Measurements from ENCODE around the gene ANXA11.

DNA sequence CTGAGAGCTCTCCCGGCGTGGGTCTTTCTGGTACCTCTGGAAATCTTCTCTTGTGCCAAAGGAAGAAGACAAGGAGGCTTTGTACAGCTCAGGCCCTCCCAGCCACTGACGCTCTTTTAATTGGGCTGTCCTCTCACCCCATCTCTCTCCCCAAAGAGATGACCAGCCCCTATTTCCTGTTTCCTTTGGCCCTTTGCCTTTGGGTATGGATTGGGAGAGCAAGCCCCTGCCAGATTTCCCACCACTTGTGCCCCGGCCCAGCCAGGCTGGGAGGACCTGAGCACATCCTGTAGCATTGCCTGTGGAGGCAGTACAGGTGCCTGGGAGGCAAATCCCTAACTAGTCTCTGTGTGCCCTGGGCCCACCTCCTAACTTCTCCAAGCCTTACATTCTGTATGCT lies 78.5 kb downstream of the ANXA11 start:
- TF ChIP-seq MAFK (IDR thresholded peaks at IDR 0.05; ENCODE audit: partially characterized antibody) (no peak), MYC (IDR thresholded peaks at IDR 0.05; ENCODE audit: borderline replicate concordance, low read length) (no peak), ESRRA (IDR thresholded peaks at IDR 0.05; ENCODE audit: borderline replicate concordance, low read length) (no peak), MAZ (IDR thresholded peaks at IDR 0.05; ENCODE audit: borderline replicate concordance, low read depth, low read length) (no peak), NFE2L2 (conservative IDR thresholded peaks at IDR 0.05; ENCODE audit: low read length) (no peak), RARB (CRISPR knock-in tag; IDR thresholded peaks at IDR 0.05) (no peak), CBX2 (IDR thresholded peaks at IDR 0.05; ENCODE audit: borderline replicate concordance, low read depth) (no peak), EHMT2 (IDR thresholded peaks at IDR 0.05; ENCODE audit: low read depth) (no peak), POLR2A (IDR thresholded peaks at IDR 0.05; ENCODE audit: low read length) (no peak), EP300 (IDR thresholded peaks at IDR 0.05) (no peak)
- TF ChIP-seq, protein P1, sequence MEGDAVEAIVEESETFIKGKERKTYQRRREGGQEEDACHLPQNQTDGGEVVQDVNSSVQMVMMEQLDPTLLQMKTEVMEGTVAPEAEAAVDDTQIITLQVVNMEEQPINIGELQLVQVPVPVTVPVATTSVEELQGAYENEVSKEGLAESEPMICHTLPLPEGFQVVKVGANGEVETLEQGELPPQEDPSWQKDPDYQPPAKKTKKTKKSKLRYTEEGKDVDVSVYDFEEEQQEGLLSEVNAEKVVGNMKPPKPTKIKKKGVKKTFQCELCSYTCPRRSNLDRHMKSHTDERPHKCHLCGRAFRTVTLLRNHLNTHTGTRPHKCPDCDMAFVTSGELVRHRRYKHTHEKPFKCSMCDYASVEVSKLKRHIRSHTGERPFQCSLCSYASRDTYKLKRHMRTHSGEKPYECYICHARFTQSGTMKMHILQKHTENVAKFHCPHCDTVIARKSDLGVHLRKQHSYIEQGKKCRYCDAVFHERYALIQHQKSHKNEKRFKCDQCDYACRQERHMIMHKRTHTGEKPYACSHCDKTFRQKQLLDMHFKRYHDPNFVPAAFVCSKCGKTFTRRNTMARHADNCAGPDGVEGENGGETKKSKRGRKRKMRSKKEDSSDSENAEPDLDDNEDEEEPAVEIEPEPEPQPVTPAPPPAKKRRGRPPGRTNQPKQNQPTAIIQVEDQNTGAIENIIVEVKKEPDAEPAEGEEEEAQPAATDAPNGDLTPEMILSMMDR (IDR thresholded peaks at IDR 0.05) = no peak
- TF ChIP-seq, protein P2, sequence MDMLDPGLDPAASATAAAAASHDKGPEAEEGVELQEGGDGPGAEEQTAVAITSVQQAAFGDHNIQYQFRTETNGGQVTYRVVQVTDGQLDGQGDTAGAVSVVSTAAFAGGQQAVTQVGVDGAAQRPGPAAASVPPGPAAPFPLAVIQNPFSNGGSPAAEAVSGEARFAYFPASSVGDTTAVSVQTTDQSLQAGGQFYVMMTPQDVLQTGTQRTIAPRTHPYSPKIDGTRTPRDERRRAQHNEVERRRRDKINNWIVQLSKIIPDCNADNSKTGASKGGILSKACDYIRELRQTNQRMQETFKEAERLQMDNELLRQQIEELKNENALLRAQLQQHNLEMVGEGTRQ (IDR thresholded peaks at IDR 0.05) = no peak

All from A549 (cell line).